ENCODE measurements around the gene ABCB9. TPM values are rescaled to one million over a fixed set of nuclear protein-coding genes. Genes with fewer than 3 reads are reported as not detected.
"Not testable (repeated sequence)": the region's sequence is repeated elsewhere in the genome, so short reads cannot be mapped to it uniquely, and the experiment has no call there.

The ABCB9 gene
- total RNA-seq: 3.7 and 4.1 TPM in 2 replicates

- no peak within 1 kb of the TSS for H3K27ac Mint-ChIP-seq
- H3K4me1 Mint-ChIP-seq: peaks cover 4% of the 10 kb centered on the region
- DNase-seq: peak; percentile 96
- H3K27me3 Mint-ChIP-seq: no peaks in the 10 kb centered on the region
- H3K9me3 Mint-ChIP-seq: no peaks in the 10 kb centered on the region
- H3K36me3 Mint-ChIP-seq (ENCODE audit: low read depth): no peaks in the 10 kb centered on the region
- intact Hi-C loops (cut with micrococcal nuclease): loop anchor here (1.0 kb wide), 1 partner anchor 8 kb away; no protein-coding TSS in a partner anchor
- H3K4me3 Mint-ChIP-seq: peak within 1 kb of the TSS; percentile 69
These were observed at the start of gene ABCB9 for GRCh38 chr12:122965851-122966742. TSS of gene ABCB9 (minus strand) at chr12:122966463. CDS start at chr12:122960235, 6,228 bp downstream.

- H3K4me3 Mint-ChIP-seq: not testable (repeated sequence)
These were observed 48.2 kb upstream of the ABCB9 start for GRCh38 chr12:123014473-123014872.

GRCh38 chr12:123013185-123014095 lies 47.2 kb upstream of the ABCB9 start:
- H3K9me3 Mint-ChIP-seq: no peaks in the 10 kb centered on the region
- peaks cover 1% of the 10 kb centered on the region for H3K4me1 Mint-ChIP-seq
- intact Hi-C loops (cut with micrococcal nuclease): no loop called here
- no peak overlapping the region for H3K27ac Mint-ChIP-seq
- no peak overlapping the region for H3K4me3 Mint-ChIP-seq
- no peak for DNase-seq
- H3K27me3 Mint-ChIP-seq: no peaks in the 10 kb centered on the region
- peaks cover 5% of the 10 kb centered on the region for H3K36me3 Mint-ChIP-seq (ENCODE audit: low read depth)

More at GRCh38 chr12:123014473-123014872, 48.2 kb upstream of the ABCB9 start:
- H3K36me3 Mint-ChIP-seq (ENCODE audit: low read depth); H3K27me3 Mint-ChIP-seq; H3K27ac Mint-ChIP-seq; intact Hi-C loops (cut with micrococcal nuclease); H3K4me1 Mint-ChIP-seq; DNase-seq; H3K9me3 Mint-ChIP-seq: not testable (repeated sequence)

- DNase-seq: no peak
- Mint-ChIP-seq H3K36me3 (ENCODE audit: low read depth) (peaks cover 6% of the 10 kb centered on the region), H3K27ac (no peak overlapping the region), H3K4me3 (no peak overlapping the region), H3K9me3 (no peaks in the 10 kb centered on the region), H3K4me1 (no peaks in the 10 kb centered on the region), H3K27me3 (no peaks in the 10 kb centered on the region)
- intact Hi-C loops (cut with micrococcal nuclease): no loop called here
These were observed 45.4 kb upstream of the ABCB9 start for GRCh38 chr12:123011701-123012100.

- no peak for DNase-seq
- intact Hi-C loops (cut with micrococcal nuclease): no loop called here
- no peaks in the 10 kb centered on the region for H3K9me3 Mint-ChIP-seq
- H3K4me1 Mint-ChIP-seq: no peaks in the 10 kb centered on the region
- no peak overlapping the region for H3K27ac Mint-ChIP-seq
- H3K27me3 Mint-ChIP-seq: no peaks in the 10 kb centered on the region
- H3K36me3 Mint-ChIP-seq (ENCODE audit: low read depth): peaks cover 4% of the 10 kb centered on the region
- H3K4me3 Mint-ChIP-seq: no peak overlapping the region
These were observed 44.4 kb upstream of the ABCB9 start for GRCh38 chr12:123010681-123011080.

GRCh38 chr12:123010110-123010509 lies 43.8 kb upstream of the ABCB9 start:
- Mint-ChIP-seq H3K9me3 (no peaks in the 10 kb centered on the region), H3K27ac (no peak overlapping the region), H3K36me3 (ENCODE audit: low read depth) (peaks cover 4% of the 10 kb centered on the region), H3K27me3 (no peaks in the 10 kb centered on the region), H3K4me3 (no peak overlapping the region), H3K4me1 (no peaks in the 10 kb centered on the region)
- intact Hi-C loops (cut with micrococcal nuclease): no loop called here
- DNase-seq: no peak

- intact Hi-C loops (cut with micrococcal nuclease): no loop called here
- H3K36me3 Mint-ChIP-seq (ENCODE audit: low read depth): peaks cover 4% of the 10 kb centered on the region
These were observed 40.7 kb upstream of the ABCB9 start for GRCh38 chr12:123006977-123007376.

GRCh38 chr12:123005081-123005626 lies 38.9 kb upstream of the ABCB9 start:
- no peak overlapping the region for H3K27ac Mint-ChIP-seq
- H3K9me3 Mint-ChIP-seq: no peaks in the 10 kb centered on the region
- no peaks in the 10 kb centered on the region for H3K4me1 Mint-ChIP-seq
- no peak for DNase-seq
- H3K4me3 Mint-ChIP-seq: no peak overlapping the region
- peaks cover 1% of the 10 kb centered on the region for H3K36me3 Mint-ChIP-seq (ENCODE audit: low read depth)
- no peaks in the 10 kb centered on the region for H3K27me3 Mint-ChIP-seq
- intact Hi-C loops (cut with micrococcal nuclease): no loop called here

More at GRCh38 chr12:123006977-123007376, 40.7 kb upstream of the ABCB9 start:
- Mint-ChIP-seq H3K27me3 (no peaks in the 10 kb centered on the region), H3K27ac (no peak overlapping the region), H3K4me3 (no peak overlapping the region), H3K4me1 (no peaks in the 10 kb centered on the region), H3K9me3 (no peaks in the 10 kb centered on the region)
- no peak for DNase-seq

GRCh38 chr12:123004287-123004686 lies 38.0 kb upstream of the ABCB9 start:
- no peaks in the 10 kb centered on the region for H3K4me1 Mint-ChIP-seq
- H3K9me3 Mint-ChIP-seq: no peaks in the 10 kb centered on the region
- no peaks in the 10 kb centered on the region for H3K27me3 Mint-ChIP-seq
- DNase-seq: no peak
- intact Hi-C loops (cut with micrococcal nuclease): no loop called here
- no peak overlapping the region for H3K27ac Mint-ChIP-seq
- no peak overlapping the region for H3K4me3 Mint-ChIP-seq
- peaks cover 1% of the 10 kb centered on the region for H3K36me3 Mint-ChIP-seq (ENCODE audit: low read depth)

GRCh38 chr12:123003257-123003656 lies 37.0 kb upstream of the ABCB9 start:
- H3K9me3 Mint-ChIP-seq: no peaks in the 10 kb centered on the region
- no peak for DNase-seq
- peaks cover 1% of the 10 kb centered on the region for H3K36me3 Mint-ChIP-seq (ENCODE audit: low read depth)
- no peak overlapping the region for H3K27ac Mint-ChIP-seq
- H3K4me1 Mint-ChIP-seq: no peaks in the 10 kb centered on the region
- intact Hi-C loops (cut with micrococcal nuclease): no loop called here
- no peaks in the 10 kb centered on the region for H3K27me3 Mint-ChIP-seq
- H3K4me3 Mint-ChIP-seq: no peak overlapping the region

GRCh38 chr12:123001464-123001863 lies 35.2 kb upstream of the ABCB9 start:
- DNase-seq: no peak
- Mint-ChIP-seq H3K27me3 (no peaks in the 10 kb centered on the region), H3K4me1 (no peaks in the 10 kb centered on the region), H3K9me3 (no peaks in the 10 kb centered on the region), H3K27ac (no peak overlapping the region), H3K4me3 (no peak overlapping the region), H3K36me3 (ENCODE audit: low read depth) (no peaks in the 10 kb centered on the region)
- intact Hi-C loops (cut with micrococcal nuclease): no loop called here

GRCh38 chr12:123000578-123000977 lies 34.3 kb upstream of the ABCB9 start:
- H3K4me1 Mint-ChIP-seq: no peaks in the 10 kb centered on the region
- no peaks in the 10 kb centered on the region for H3K9me3 Mint-ChIP-seq
- intact Hi-C loops (cut with micrococcal nuclease): no loop called here
- no peaks in the 10 kb centered on the region for H3K27me3 Mint-ChIP-seq
- DNase-seq: no peak
- no peak overlapping the region for H3K4me3 Mint-ChIP-seq
- H3K36me3 Mint-ChIP-seq (ENCODE audit: low read depth): no peaks in the 10 kb centered on the region
- no peak overlapping the region for H3K27ac Mint-ChIP-seq

- Mint-ChIP-seq H3K27ac (no peak overlapping the region), H3K27me3 (no peaks in the 10 kb centered on the region), H3K4me1 (no peaks in the 10 kb centered on the region), H3K9me3 (no peaks in the 10 kb centered on the region), H3K36me3 (ENCODE audit: low read depth) (no peaks in the 10 kb centered on the region), H3K4me3 (no peak overlapping the region)
- no peak for DNase-seq
- intact Hi-C loops (cut with micrococcal nuclease): no loop called here
These were observed 33.7 kb upstream of the ABCB9 start for GRCh38 chr12:122999986-123000420.

All from activated CD4-positive, alpha-beta T cell treated with anti-CD3 and anti-CD28 coated beads, Interleukin-2, amount 10 ng/mL, durations not matched to agents 24 days and 14 days (primary cell).